ENCODE measurements around the gene FAM227B.

Gene FAM227B

DNA sequence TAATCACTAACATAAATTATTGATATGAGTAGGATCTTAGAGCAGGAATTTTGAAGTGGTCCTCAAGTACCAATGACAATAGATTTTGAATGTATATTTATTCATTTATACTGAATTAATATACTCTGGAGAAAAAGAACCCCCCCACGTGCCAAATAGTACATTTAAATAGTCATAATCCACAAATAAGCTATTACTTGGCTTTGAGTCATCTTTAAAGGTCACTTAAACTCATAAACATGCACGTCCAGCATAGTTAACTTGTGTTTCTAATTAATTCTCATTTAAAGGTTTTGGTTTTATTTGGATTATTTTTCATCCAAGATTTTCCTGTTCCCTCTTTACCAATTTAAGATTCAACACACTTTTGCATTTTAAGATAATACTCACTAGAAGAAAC, 162.5 kb downstream of the FAM227B start:
- no peak for DNase-seq (ENCODE audit: low spot score)
- H3K27me3 ChIP-seq (ENCODE audit: insufficient read depth, poor library complexity, severe bottlenecking), result peaks cover 3% of the 10 kb centered on the region
- H3K4me1 ChIP-seq (ENCODE audit: insufficient read depth, poor library complexity, severe bottlenecking), result peaks cover 3% of the 10 kb centered on the region
- H3K4me3 ChIP-seq (ENCODE audit: severe bottlenecking), result no peak overlapping the region
- no peak for ATAC-seq (ENCODE audit: low read depth)
- H3K36me3 ChIP-seq (ENCODE audit: low read depth), result no peaks in the 10 kb centered on the region
- TF ChIP-seq, protein P1, sequence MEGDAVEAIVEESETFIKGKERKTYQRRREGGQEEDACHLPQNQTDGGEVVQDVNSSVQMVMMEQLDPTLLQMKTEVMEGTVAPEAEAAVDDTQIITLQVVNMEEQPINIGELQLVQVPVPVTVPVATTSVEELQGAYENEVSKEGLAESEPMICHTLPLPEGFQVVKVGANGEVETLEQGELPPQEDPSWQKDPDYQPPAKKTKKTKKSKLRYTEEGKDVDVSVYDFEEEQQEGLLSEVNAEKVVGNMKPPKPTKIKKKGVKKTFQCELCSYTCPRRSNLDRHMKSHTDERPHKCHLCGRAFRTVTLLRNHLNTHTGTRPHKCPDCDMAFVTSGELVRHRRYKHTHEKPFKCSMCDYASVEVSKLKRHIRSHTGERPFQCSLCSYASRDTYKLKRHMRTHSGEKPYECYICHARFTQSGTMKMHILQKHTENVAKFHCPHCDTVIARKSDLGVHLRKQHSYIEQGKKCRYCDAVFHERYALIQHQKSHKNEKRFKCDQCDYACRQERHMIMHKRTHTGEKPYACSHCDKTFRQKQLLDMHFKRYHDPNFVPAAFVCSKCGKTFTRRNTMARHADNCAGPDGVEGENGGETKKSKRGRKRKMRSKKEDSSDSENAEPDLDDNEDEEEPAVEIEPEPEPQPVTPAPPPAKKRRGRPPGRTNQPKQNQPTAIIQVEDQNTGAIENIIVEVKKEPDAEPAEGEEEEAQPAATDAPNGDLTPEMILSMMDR (IDR thresholded peaks at IDR 0.05; ENCODE audit: poor library complexity, severe bottlenecking), result no peak
- H3K9me3 ChIP-seq (ENCODE audit: severe bottlenecking), result no peaks in the 10 kb centered on the region
- H3K27ac ChIP-seq (ENCODE audit: poor library complexity, severe bottlenecking), result no peak overlapping the region

DNA sequence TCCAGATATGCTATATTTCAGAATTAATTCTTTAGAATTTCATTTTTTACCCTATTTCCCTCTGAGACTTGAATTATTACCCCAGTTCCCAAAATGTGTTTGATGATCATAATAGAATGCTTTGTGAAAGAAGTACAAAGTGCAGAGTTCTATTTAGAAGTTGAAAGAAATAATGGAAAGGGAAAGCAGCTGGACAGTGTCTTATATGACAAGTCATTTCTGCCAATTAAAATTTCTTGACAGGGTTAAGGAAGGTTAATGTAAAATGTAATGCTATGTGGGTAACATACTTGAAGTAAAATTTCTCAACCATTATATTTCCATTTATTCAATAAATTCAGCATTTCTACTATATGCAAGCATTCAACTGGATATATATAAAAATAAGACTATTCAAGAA, 164.5 kb downstream of the FAM227B start:
- ATAC-seq (ENCODE audit: low read depth) (no peak), DNase-seq (ENCODE audit: low spot score) (no peak)
- no peaks in the 10 kb centered on the region for H3K36me3 ChIP-seq (ENCODE audit: low read depth)
- H3K4me3 ChIP-seq (ENCODE audit: severe bottlenecking), result no peak overlapping the region
- H3K4me1 ChIP-seq (ENCODE audit: insufficient read depth, poor library complexity, severe bottlenecking), result peaks cover 3% of the 10 kb centered on the region
- peaks cover 3% of the 10 kb centered on the region for H3K27me3 ChIP-seq (ENCODE audit: insufficient read depth, poor library complexity, severe bottlenecking)
- no peak overlapping the region for H3K27ac ChIP-seq (ENCODE audit: poor library complexity, severe bottlenecking)
- TF ChIP-seq, protein P1 (IDR thresholded peaks at IDR 0.05; ENCODE audit: poor library complexity, severe bottlenecking), result no peak
- no peaks in the 10 kb centered on the region for H3K9me3 ChIP-seq (ENCODE audit: severe bottlenecking)

DNA sequence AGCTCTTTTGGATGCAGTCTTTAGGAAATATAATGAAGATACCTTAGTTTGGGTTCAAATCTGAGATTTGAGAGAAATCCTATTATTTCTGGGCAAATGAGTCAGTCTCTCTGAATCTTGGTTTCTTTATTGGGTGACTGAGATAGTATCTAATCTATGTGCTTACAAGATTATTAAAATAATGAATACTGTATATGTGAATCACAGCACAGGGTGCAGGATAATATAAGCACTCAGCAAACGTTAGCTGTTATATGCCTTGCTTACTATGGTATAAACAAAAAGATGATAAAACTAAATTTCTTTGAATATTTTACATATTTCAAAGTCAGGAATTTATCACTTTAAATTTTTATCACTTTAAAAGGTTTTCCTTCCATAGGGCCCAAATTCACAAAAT, 168.0 kb downstream of the FAM227B start:
- DNase-seq (ENCODE audit: low spot score) (no peak), ATAC-seq (ENCODE audit: low read depth) (no peak)
- no peaks in the 10 kb centered on the region for H3K9me3 ChIP-seq (ENCODE audit: severe bottlenecking)
- no peaks in the 10 kb centered on the region for H3K4me1 ChIP-seq (ENCODE audit: insufficient read depth, poor library complexity, severe bottlenecking)
- H3K27ac ChIP-seq (ENCODE audit: poor library complexity, severe bottlenecking), result no peak overlapping the region
- no peaks in the 10 kb centered on the region for H3K36me3 ChIP-seq (ENCODE audit: low read depth)
- no peaks in the 10 kb centered on the region for H3K27me3 ChIP-seq (ENCODE audit: insufficient read depth, poor library complexity, severe bottlenecking)
- H3K4me3 ChIP-seq (ENCODE audit: severe bottlenecking), result no peak overlapping the region
- TF ChIP-seq, protein P1 (IDR thresholded peaks at IDR 0.05; ENCODE audit: poor library complexity, severe bottlenecking), result no peak

- H3K4me3 ChIP-seq (ENCODE audit: severe bottlenecking), result no peak overlapping the region
- TF ChIP-seq, protein P1 (IDR thresholded peaks at IDR 0.05; ENCODE audit: poor library complexity, severe bottlenecking), result no peak
- no peaks in the 10 kb centered on the region for H3K27me3 ChIP-seq (ENCODE audit: insufficient read depth, poor library complexity, severe bottlenecking)
- H3K9me3 ChIP-seq (ENCODE audit: severe bottlenecking), result no peaks in the 10 kb centered on the region
- ATAC-seq (ENCODE audit: low read depth), result no peak
- H3K27ac ChIP-seq (ENCODE audit: poor library complexity, severe bottlenecking), result no peak overlapping the region
- no peaks in the 10 kb centered on the region for H3K4me1 ChIP-seq (ENCODE audit: insufficient read depth, poor library complexity, severe bottlenecking)
- no peak for DNase-seq (ENCODE audit: low spot score)
- H3K36me3 ChIP-seq (ENCODE audit: low read depth), result no peaks in the 10 kb centered on the region
Observed at GRCh38 chr15:49441816-49442215, 178.8 kb downstream of the FAM227B start.

- Histone ChIP-seq H3K4me3 (ENCODE audit: severe bottlenecking) (no peak overlapping the region), H3K27me3 (ENCODE audit: insufficient read depth, poor library complexity, severe bottlenecking) (no peaks in the 10 kb centered on the region), H3K27ac (ENCODE audit: poor library complexity, severe bottlenecking) (no peak overlapping the region), H3K4me1 (ENCODE audit: insufficient read depth, poor library complexity, severe bottlenecking) (no peaks in the 10 kb centered on the region), H3K36me3 (ENCODE audit: low read depth) (no peaks in the 10 kb centered on the region), H3K9me3 (ENCODE audit: severe bottlenecking) (no peaks in the 10 kb centered on the region)
- no peak for DNase-seq (ENCODE audit: low spot score)
- TF ChIP-seq, protein P1 (IDR thresholded peaks at IDR 0.05; ENCODE audit: poor library complexity, severe bottlenecking), result no peak
- no peak for ATAC-seq (ENCODE audit: low read depth)
Observed at GRCh38 chr15:49441356-49441755, 179.3 kb downstream of the FAM227B start.

Measured in RWPE2 (cell line).